Measurements from ENCODE around the gene FAM131A.

Gene FAM131A

GRCh38 chr3:184337399-184337714 is at the start of gene FAM131A:
TSS of gene FAM131A (plus strand) at chr3:184337600. CDS start at chr3:184337631, 31 bp downstream.
- no peak for DNase-seq

- no peak for DNase-seq
Measured at GRCh38 chr3:184289426-184289938, 47.9 kb upstream of the FAM131A start.

- no peak for DNase-seq
Measured at GRCh38 chr3:184290331-184290730, 47.1 kb upstream of the FAM131A start.

GRCh38 chr3:184291044-184291737 is 46.2 kb upstream of the FAM131A start:
- no peak for DNase-seq

GRCh38 chr3:184291738-184292445 is 45.5 kb upstream of the FAM131A start:
- DNase-seq: no peak

GRCh38 chr3:184295771-184296170 is 41.6 kb upstream of the FAM131A start:
- no peak for DNase-seq

- no peak for DNase-seq
Measured at GRCh38 chr3:184296616-184297015, 40.8 kb upstream of the FAM131A start.

GRCh38 chr3:184298759-184299487 is 38.5 kb upstream of the FAM131A start, which contains the start of gene PSMD2:
TSS of gene PSMD2 (plus strand) at chr3:184299241. CDS start at chr3:184299267, 26 bp downstream.
- peak; percentile 96 for DNase-seq

GRCh38 chr3:184299488-184300377 is 37.7 kb upstream of the FAM131A start:
- DNase-seq: no peak

GRCh38 chr3:184300378-184300720 is 37.1 kb upstream of the FAM131A start:
- no peak for DNase-seq

- no peak for DNase-seq
Measured at GRCh38 chr3:184305577-184305976, 31.8 kb upstream of the FAM131A start.

- DNase-seq: no peak
Measured at GRCh38 chr3:184306341-184306972, 30.9 kb upstream of the FAM131A start.

- DNase-seq: no peak
Measured at GRCh38 chr3:184307915-184308314, 29.5 kb upstream of the FAM131A start.

- DNase-seq: no peak
Measured at GRCh38 chr3:184308744-184309143, 28.7 kb upstream of the FAM131A start.

- DNase-seq: no peak
Measured at GRCh38 chr3:184311633-184312032, 25.8 kb upstream of the FAM131A start.

GRCh38 chr3:184314363-184314699 is 23.1 kb upstream of the FAM131A start, which contains the start of gene EIF4G1:
TSS of gene EIF4G1 (plus strand) at chr3:184314606. CDS start at chr3:184315797, 1,191 bp downstream.
- DNase-seq: peak; percentile 95

GRCh38 chr3:184314700-184315542 is 22.5 kb upstream of the FAM131A start:
- no peak for DNase-seq

GRCh38 chr3:184315543-184315867 is 21.9 kb upstream of the FAM131A start:
- no peak for DNase-seq

GRCh38 chr3:184315871-184316661 is 21.3 kb upstream of the FAM131A start:
- no peak for DNase-seq

- DNase-seq: no peak
Measured at GRCh38 chr3:184316792-184317191, 20.6 kb upstream of the FAM131A start.
